HepG2 (cell line): ENCODE measurements around the gene BAHD1. TPM values are rescaled to one million over a fixed set of nuclear protein-coding genes. Genes with fewer than 3 reads are reported as not detected.

ENCODE experiments used
- AHR ChIP-seq: IDR thresholded peaks from 2 replicates; pipeline ENCODE4 v1.6.1; 2018; ENCODE audit warnings: missing genetic modification reagents, missing compliant biosample characterization
- POLR2AphosphoS2 ChIP-seq: IDR thresholded peaks from 2 replicates; pipeline ENCODE4 v1.6.1; 2011; ENCODE audit warnings: low read depth, low read length, improper control_type of control experiment
- SKI ChIP-seq: fragments of 450-650 bp; IDR thresholded peaks from one replicate; pipeline ENCODE4 v1.6.1; 2018; ENCODE audit warnings: mild to moderate bottlenecking; ENCODE audit not compliant: partially characterized antibody
- SMARCE1 ChIP-seq: fragments of 450-650 bp; IDR thresholded peaks from 2 replicates; pipeline ENCODE4 v1.6.1; 2017; ENCODE audit warnings: borderline replicate concordance
- SP4 ChIP-seq: sonication (generic); formaldehyde crosslinking; IDR thresholded peaks from 2 replicates; pipeline ENCODE4 v1.8.1; 2023; ENCODE audit warnings: mild to moderate bottlenecking, missing genetic modification reagents
- ZKSCAN8 ChIP-seq: IDR thresholded peaks from 2 replicates; pipeline ENCODE4 v1.6.1; 2016; ENCODE audit warnings: borderline replicate concordance, missing genetic modification reagents, missing compliant biosample characterization
- ZNF788 ChIP-seq: sonication (generic); formaldehyde crosslinking; IDR thresholded peaks from 2 replicates; pipeline ENCODE4 v1.5.0; 2020; ENCODE audit warnings: mild to moderate bottlenecking, missing genetic modification reagents, borderline replicate concordance
- polyA plus RNA-seq, 8 experiments: library from polyadenylated mRNA; depleted of rRNA in 3 of 8; stranded (reverse) in 7 of 8; unstranded in 1 of 8; fragments of >200 nt; fragmentation: Illumina TruSeq in 4 of 8; extraction: Trizol in 4 of 8; gene quantifications; 2 replicates each; pipeline versions ENCODE4 v1.2.1 to v1.2.3, GENCODE V29; 2011 to 2016; ENCODE audit warnings: low read depth in 4 of 8, missing spikeins in 1 of 8, mixed read lengths in 1 of 8; ENCODE audit not compliant: insufficient read depth in 1 of 8
- total RNA-seq, 5 experiments: library from RNA; depleted of rRNA; stranded (reverse); fragments of >200 nt; fragmentation: Illumina TruSeq; extraction: Trizol; gene quantifications; 2 replicates each; pipeline ENCODE4 v1.2.3, GENCODE V29; 2016; ENCODE audit warnings: low read depth in 1 of 5
- TF ChIP-seq, protein P1 (sequence below): IDR thresholded peaks from 2 replicates; pipeline ENCODE4 v1.4.0; 2020; ENCODE audit warnings: mild to moderate bottlenecking, missing genetic modification reagents
- TF ChIP-seq, protein P2 (sequence below): sonication (generic); formaldehyde crosslinking; IDR thresholded peaks from 2 replicates; pipeline ENCODE4 v1.4.0; 2020; ENCODE audit warnings: mild to moderate bottlenecking, missing genetic modification reagents
- TF ChIP-seq, protein P3 (sequence below): sonication (generic); formaldehyde crosslinking; IDR thresholded peaks from 2 replicates; pipeline ENCODE4 v1.8.1; 2022; ENCODE audit warnings: low read depth, mild to moderate bottlenecking, missing genetic modification reagents
- TF ChIP-seq, protein P4 (sequence below): sonication (generic); formaldehyde crosslinking; IDR thresholded peaks from 2 replicates; pipeline ENCODE4 v1.4.0; 2020; ENCODE audit warnings: low read depth, mild to moderate bottlenecking, missing genetic modification reagents
- TF ChIP-seq, protein P5 (sequence below): sonication (generic); formaldehyde crosslinking; IDR thresholded peaks from 2 replicates; pipeline ENCODE4 v1.5.1; 2020; ENCODE audit warnings: mild to moderate bottlenecking, missing genetic modification reagents, borderline replicate concordance

Gene BAHD1
- total and polyA plus RNA-seq, 2 of the 13 experiments (the other 11 are each of a cell fraction or from before 2014, with no cell fraction given), result 3.3 to 8.7 TPM

DNA sequence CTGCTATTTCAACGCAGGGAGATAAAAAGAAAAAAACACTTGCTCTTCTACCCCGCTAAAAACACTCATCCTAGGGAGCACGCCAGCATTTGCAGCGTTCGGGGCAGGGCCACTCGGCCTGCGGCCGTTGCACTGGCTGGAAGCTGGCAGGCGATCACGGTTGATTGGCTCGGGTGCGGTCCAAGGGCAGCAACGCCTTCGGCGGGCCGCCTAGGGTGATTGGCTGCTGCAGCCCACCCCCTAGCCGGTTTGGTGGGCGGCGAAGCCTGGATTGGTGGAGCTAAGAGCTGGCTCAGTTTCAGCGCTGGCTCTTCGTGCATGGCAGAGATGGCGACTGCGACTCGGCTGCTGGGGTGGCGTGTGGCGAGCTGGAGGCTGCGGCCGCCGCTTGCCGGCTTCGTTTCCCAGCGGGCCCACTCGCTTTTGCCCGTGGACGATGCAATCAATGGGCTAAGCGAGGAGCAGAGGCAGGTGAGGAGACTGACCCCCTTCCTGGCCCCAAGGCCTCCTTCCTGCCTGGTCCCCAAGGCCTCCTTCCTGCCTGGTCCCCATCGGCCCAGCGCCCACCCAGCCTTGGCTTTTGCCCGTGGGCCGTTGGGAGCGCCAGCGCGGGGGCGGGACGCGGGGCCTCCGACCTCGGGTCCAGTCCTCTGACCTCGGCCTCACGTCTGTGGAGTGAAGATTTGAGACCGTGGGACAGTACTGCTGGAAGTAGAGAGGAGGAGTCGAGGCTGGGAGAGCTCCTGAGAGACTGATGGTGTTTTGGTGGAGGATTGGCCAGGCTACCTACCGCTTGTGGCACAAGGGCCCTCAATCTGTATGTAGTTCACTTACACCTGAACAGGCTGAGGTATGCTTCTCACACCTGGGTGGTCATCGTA, 35.0 kb upstream of the BAHD1 start, which contains the start of gene IVD (continued):
- TF ChIP-seq, protein P1, sequence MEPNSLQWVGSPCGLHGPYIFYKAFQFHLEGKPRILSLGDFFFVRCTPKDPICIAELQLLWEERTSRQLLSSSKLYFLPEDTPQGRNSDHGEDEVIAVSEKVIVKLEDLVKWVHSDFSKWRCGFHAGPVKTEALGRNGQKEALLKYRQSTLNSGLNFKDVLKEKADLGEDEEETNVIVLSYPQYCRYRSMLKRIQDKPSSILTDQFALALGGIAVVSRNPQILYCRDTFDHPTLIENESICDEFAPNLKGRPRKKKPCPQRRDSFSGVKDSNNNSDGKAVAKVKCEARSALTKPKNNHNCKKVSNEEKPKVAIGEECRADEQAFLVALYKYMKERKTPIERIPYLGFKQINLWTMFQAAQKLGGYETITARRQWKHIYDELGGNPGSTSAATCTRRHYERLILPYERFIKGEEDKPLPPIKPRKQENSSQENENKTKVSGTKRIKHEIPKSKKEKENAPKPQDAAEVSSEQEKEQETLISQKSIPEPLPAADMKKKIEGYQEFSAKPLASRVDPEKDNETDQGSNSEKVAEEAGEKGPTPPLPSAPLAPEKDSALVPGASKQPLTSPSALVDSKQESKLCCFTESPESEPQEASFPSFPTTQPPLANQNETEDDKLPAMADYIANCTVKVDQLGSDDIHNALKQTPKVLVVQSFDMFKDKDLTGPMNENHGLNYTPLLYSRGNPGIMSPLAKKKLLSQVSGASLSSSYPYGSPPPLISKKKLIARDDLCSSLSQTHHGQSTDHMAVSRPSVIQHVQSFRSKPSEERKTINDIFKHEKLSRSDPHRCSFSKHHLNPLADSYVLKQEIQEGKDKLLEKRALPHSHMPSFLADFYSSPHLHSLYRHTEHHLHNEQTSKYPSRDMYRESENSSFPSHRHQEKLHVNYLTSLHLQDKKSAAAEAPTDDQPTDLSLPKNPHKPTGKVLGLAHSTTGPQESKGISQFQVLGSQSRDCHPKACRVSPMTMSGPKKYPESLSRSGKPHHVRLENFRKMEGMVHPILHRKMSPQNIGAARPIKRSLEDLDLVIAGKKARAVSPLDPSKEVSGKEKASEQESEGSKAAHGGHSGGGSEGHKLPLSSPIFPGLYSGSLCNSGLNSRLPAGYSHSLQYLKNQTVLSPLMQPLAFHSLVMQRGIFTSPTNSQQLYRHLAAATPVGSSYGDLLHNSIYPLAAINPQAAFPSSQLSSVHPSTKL (CRISPR knock-in tag), result peak; percentile 44; the same call in 1 of the 2 replicates
- TF ChIP-seq ZKSCAN8 (CRISPR knock-in tag), result no peak; the same call in 1 of the 2 replicates
- TF ChIP-seq AHR (CRISPR knock-in tag), result no peak
- peak; percentile 25; the same call in 1 of the 2 replicates for TF ChIP-seq ZNF788 (CRISPR knock-in tag)
- peak; percentile 71 for TF ChIP-seq SP4 (CRISPR knock-in tag)
- TF ChIP-seq, protein P2, sequence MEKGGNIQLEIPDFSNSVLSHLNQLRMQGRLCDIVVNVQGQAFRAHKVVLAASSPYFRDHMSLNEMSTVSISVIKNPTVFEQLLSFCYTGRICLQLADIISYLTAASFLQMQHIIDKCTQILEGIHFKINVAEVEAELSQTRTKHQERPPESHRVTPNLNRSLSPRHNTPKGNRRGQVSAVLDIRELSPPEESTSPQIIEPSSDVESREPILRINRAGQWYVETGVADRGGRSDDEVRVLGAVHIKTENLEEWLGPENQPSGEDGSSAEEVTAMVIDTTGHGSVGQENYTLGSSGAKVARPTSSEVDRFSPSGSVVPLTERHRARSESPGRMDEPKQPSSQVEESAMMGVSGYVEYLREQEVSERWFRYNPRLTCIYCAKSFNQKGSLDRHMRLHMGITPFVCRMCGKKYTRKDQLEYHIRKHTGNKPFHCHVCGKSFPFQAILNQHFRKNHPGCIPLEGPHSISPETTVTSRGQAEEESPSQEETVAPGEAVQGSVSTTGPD (CRISPR knock-in tag), result no peak
- no peak for TF ChIP-seq SKI
- TF ChIP-seq, protein P3, sequence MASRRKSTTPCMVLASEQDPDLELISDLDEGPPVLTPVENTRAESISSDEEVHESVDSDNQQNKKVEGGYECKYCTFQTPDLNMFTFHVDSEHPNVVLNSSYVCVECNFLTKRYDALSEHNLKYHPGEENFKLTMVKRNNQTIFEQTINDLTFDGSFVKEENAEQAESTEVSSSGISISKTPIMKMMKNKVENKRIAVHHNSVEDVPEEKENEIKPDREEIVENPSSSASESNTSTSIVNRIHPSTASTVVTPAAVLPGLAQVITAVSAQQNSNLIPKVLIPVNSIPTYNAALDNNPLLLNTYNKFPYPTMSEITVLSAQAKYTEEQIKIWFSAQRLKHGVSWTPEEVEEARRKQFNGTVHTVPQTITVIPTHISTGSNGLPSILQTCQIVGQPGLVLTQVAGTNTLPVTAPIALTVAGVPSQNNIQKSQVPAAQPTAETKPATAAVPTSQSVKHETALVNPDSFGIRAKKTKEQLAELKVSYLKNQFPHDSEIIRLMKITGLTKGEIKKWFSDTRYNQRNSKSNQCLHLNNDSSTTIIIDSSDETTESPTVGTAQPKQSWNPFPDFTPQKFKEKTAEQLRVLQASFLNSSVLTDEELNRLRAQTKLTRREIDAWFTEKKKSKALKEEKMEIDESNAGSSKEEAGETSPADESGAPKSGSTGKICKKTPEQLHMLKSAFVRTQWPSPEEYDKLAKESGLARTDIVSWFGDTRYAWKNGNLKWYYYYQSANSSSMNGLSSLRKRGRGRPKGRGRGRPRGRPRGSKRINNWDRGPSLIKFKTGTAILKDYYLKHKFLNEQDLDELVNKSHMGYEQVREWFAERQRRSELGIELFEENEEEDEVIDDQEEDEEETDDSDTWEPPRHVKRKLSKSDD (CRISPR knock-in tag), result 0 out of 2 replicates have a peak, but pooled peaks have one; percentile 26
- TF ChIP-seq, protein P4, sequence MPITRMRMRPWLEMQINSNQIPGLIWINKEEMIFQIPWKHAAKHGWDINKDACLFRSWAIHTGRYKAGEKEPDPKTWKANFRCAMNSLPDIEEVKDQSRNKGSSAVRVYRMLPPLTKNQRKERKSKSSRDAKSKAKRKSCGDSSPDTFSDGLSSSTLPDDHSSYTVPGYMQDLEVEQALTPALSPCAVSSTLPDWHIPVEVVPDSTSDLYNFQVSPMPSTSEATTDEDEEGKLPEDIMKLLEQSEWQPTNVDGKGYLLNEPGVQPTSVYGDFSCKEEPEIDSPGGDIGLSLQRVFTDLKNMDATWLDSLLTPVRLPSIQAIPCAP (CRISPR knock-in tag), result no peak
- no peak for TF ChIP-seq POLR2AphosphoS2
- TF ChIP-seq, protein P5, sequence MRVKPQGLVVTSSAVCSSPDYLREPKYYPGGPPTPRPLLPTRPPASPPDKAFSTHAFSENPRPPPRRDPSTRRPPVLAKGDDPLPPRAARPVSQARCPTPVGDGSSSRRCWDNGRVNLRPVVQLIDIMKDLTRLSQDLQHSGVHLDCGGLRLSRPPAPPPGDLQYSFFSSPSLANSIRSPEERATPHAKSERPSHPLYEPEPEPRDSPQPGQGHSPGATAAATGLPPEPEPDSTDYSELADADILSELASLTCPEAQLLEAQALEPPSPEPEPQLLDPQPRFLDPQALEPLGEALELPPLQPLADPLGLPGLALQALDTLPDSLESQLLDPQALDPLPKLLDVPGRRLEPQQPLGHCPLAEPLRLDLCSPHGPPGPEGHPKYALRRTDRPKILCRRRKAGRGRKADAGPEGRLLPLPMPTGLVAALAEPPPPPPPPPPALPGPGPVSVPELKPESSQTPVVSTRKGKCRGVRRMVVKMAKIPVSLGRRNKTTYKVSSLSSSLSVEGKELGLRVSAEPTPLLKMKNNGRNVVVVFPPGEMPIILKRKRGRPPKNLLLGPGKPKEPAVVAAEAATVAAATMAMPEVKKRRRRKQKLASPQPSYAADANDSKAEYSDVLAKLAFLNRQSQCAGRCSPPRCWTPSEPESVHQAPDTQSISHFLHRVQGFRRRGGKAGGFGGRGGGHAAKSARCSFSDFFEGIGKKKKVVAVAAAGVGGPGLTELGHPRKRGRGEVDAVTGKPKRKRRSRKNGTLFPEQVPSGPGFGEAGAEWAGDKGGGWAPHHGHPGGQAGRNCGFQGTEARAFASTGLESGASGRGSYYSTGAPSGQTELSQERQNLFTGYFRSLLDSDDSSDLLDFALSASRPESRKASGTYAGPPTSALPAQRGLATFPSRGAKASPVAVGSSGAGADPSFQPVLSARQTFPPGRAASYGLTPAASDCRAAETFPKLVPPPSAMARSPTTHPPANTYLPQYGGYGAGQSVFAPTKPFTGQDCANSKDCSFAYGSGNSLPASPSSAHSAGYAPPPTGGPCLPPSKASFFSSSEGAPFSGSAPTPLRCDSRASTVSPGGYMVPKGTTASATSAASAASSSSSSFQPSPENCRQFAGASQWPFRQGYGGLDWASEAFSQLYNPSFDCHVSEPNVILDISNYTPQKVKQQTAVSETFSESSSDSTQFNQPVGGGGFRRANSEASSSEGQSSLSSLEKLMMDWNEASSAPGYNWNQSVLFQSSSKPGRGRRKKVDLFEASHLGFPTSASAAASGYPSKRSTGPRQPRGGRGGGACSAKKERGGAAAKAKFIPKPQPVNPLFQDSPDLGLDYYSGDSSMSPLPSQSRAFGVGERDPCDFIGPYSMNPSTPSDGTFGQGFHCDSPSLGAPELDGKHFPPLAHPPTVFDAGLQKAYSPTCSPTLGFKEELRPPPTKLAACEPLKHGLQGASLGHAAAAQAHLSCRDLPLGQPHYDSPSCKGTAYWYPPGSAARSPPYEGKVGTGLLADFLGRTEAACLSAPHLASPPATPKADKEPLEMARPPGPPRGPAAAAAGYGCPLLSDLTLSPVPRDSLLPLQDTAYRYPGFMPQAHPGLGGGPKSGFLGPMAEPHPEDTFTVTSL, result no peak
- no peak for TF ChIP-seq SMARCE1
